Neural cell (in vitro differentiated cells): ENCODE results near the gene VMP1. TPM values are rescaled to one million over a fixed set of nuclear protein-coding genes. Genes with fewer than 3 reads are reported as not detected.

ENCODE experiments used
- H2AFZ ChIP-seq: fragments of 200-600, 300-800 bp; sonication (generic), shearing (Covaris generic); 2 replicates; pipeline ENCODE4 v1.6.0; 2014; ENCODE audit warnings: low read depth, mild to moderate bottlenecking, antibody characterized with exemption, low read length, moderate library complexity
- H3F3A ChIP-seq: fragments of 200-600 bp; shearing (Covaris generic); 2 replicates; pipeline ENCODE4 v1.6.1; 2016; ENCODE audit warnings: mild to moderate bottlenecking, moderate library complexity, mixed read lengths, antibody characterized with exemption, low read length; ENCODE audit not compliant: insufficient read depth, poor library complexity, severe bottlenecking
- H3K27ac ChIP-seq: fragments of 200-600, 300-800 bp; sonication (generic), shearing (Covaris generic); 2 replicates; pipeline ENCODE4 v1.5.1; 2014; ENCODE audit warnings: mild to moderate bottlenecking, low read length, moderate library complexity
- H3K27me3 ChIP-seq: fragments of 300-800, 200-600 bp; sonication (generic), shearing (Covaris generic); 2 replicates; pipeline ENCODE4 v1.6.0; 2014; ENCODE audit warnings: mild to moderate bottlenecking, low read depth, low read length, moderate library complexity; ENCODE audit not compliant: insufficient read depth
- H3K36me3 ChIP-seq: fragments of 300-800, 200-600 bp; sonication (generic), shearing (Covaris generic); 2 replicates; pipeline ENCODE4 v1.5.1; 2014; ENCODE audit warnings: mild to moderate bottlenecking, antibody characterized with exemption, low read length, moderate library complexity; ENCODE audit not compliant: insufficient read depth
- H3K4me2 ChIP-seq: fragments of 300-800, 200-600 bp; sonication (generic), shearing (Covaris generic); 2 replicates; pipeline ENCODE4 v1.6.0; 2014; ENCODE audit warnings: mild to moderate bottlenecking, low read length
- H3K4me3 ChIP-seq: fragments of 300-800, 200-600 bp; sonication (generic), shearing (Covaris generic); 2 replicates; pipeline ENCODE4 v1.5.1; 2014; ENCODE audit warnings: mild to moderate bottlenecking, low read length, moderate library complexity
- H3K79me2 ChIP-seq: fragments of 200-600 bp; shearing (Covaris generic); replicated peaks from 2 replicates; pipeline ENCODE4 v1.6.0; 2014; ENCODE audit warnings: mild to moderate bottlenecking, low read length, moderate library complexity; ENCODE audit not compliant: insufficient read depth
- H3K9ac ChIP-seq: fragments of 300-800, 200-600 bp; sonication (generic), shearing (Covaris generic); 2 replicates; pipeline ENCODE4 v1.6.1; 2016; ENCODE audit warnings: mild to moderate bottlenecking, low read length, mixed read lengths
- H3K9me2 ChIP-seq: fragments of 200-600 bp; shearing (Covaris generic); 2 replicates; pipeline ENCODE4 v1.6.1; 2016; ENCODE audit warnings: mild to moderate bottlenecking, low read length, mixed read lengths; ENCODE audit not compliant: insufficient read depth
- H3K9me3 ChIP-seq: fragments of 200-600, 300-800 bp; sonication (generic), shearing (Covaris generic); 2 replicates; pipeline ENCODE4 v1.6.1; 2016; ENCODE audit warnings: mild to moderate bottlenecking, mixed run types, low read length, moderate library complexity, mixed read lengths
- H4K20me1 ChIP-seq: fragments of 200-600 bp; shearing (Covaris generic); 2 replicates; pipeline ENCODE4 v1.6.1; 2016; ENCODE audit warnings: mild to moderate bottlenecking, mixed run types; ENCODE audit not compliant: insufficient read depth
- EP300 ChIP-seq: fragments of 450-650 bp; conservative IDR thresholded peaks from 2 replicates; pipeline ENCODE4 v1.6.1; 2014; ENCODE audit warnings: antibody characterized with exemption, mild to moderate bottlenecking, moderate library complexity; ENCODE audit not compliant: poor library complexity, severe bottlenecking
- EZH2 ChIP-seq: fragments of 200-600, 300-800 bp; shearing (Covaris generic), sonication (generic); IDR thresholded peaks from 2 replicates; pipeline ENCODE4 v1.6.1; 2014; ENCODE audit warnings: antibody characterized with exemption, low read length, borderline replicate concordance, mild to moderate bottlenecking; ENCODE audit not compliant: insufficient read depth, poor library complexity, severe bottlenecking
- MXI1 ChIP-seq: fragments of 450-650 bp; conservative IDR thresholded peaks from 2 replicates; pipeline ENCODE4 v1.6.1; 2014; ENCODE audit warnings: antibody characterized with exemption, mild to moderate bottlenecking; ENCODE audit not compliant: poor library complexity, severe bottlenecking
- POLR2AphosphoS5 ChIP-seq: IDR thresholded peaks from 2 replicates; pipeline ENCODE4 v1.6.1; 2012
- RAD21 ChIP-seq: fragments of 450-650 bp; conservative IDR thresholded peaks from 2 replicates; pipeline ENCODE4 v1.6.1; 2014; ENCODE audit warnings: antibody characterized with exemption, mild to moderate bottlenecking, moderate library complexity
- SMC3 ChIP-seq: fragments of 450-650 bp; conservative IDR thresholded peaks from 2 replicates; pipeline ENCODE4 v1.6.1; 2014; ENCODE audit warnings: antibody characterized with exemption, mild to moderate bottlenecking, moderate library complexity; ENCODE audit not compliant: poor library complexity
- TAF1 ChIP-seq: IDR thresholded peaks from 2 replicates; pipeline ENCODE4 v1.6.1; 2012; ENCODE audit warnings: low read depth
- polyA plus RNA-seq: library from polyadenylated mRNA; depleted of rRNA; stranded (reverse); fragments of >200 nt; gene quantifications from 2 replicates; pipeline ENCODE4 v1.2.3, GENCODE V29; 2014
- TF ChIP-seq, protein P1 (sequence below): IDR thresholded peaks from 2 replicates; pipeline ENCODE4 v1.6.1; 2012; ENCODE audit warnings: borderline replicate concordance
- TF ChIP-seq, protein P2 (sequence below): fragments of 450-650 bp; IDR thresholded peaks from 2 replicates; pipeline ENCODE4 v1.5.1; 2014; ENCODE audit warnings: antibody characterized with exemption, mild to moderate bottlenecking, moderate library complexity; ENCODE audit not compliant: poor library complexity, severe bottlenecking

Gene VMP1
- polyA plus RNA-seq, 1 donor from 2014 or later, result 75.9 TPM

DNA sequence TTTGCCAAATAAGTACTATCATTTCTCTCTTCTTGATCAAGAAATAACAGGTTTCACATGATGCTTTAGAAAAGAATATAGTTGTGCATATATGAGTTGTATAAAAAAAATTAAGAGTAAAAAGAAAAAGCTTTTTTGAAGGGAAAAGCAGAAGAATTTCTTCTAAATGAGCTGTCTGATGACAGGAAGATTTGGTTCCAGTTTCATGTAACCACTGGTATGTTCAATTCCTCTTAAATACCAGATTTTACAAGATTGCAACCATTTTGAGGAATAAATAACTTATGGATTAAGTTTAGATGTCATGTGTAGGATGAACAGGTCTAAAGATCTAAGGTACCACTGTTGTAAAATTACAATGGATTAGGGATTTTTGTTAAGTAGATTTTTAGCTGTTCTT, 45.0 kb downstream of the VMP1 start:
- no peaks in the 10 kb centered on the region for H3K27me3 ChIP-seq
- no peak overlapping the region for H3K4me2 ChIP-seq
- no peaks in the 10 kb centered on the region for H3K9me2 ChIP-seq
- H3K36me3 ChIP-seq, result no peaks in the 10 kb centered on the region
- no peak overlapping the region for H3K4me3 ChIP-seq
- no peak overlapping the region for H3K9ac ChIP-seq
- H3F3A ChIP-seq, result no peaks in the 10 kb centered on the region
- H3K79me2 ChIP-seq, result no peaks in the 10 kb centered on the region
- no peak overlapping the region for H2AFZ ChIP-seq
- H4K20me1 ChIP-seq, result no peaks in the 10 kb centered on the region
- no peaks in the 10 kb centered on the region for H3K9me3 ChIP-seq
- TF ChIP-seq POLR2AphosphoS5 (no peak), SMC3 (no peak), TAF1 (no peak), RAD21 (no peak), EP300 (no peak), MXI1 (no peak), EZH2 (no peak)
- TF ChIP-seq, protein P1, sequence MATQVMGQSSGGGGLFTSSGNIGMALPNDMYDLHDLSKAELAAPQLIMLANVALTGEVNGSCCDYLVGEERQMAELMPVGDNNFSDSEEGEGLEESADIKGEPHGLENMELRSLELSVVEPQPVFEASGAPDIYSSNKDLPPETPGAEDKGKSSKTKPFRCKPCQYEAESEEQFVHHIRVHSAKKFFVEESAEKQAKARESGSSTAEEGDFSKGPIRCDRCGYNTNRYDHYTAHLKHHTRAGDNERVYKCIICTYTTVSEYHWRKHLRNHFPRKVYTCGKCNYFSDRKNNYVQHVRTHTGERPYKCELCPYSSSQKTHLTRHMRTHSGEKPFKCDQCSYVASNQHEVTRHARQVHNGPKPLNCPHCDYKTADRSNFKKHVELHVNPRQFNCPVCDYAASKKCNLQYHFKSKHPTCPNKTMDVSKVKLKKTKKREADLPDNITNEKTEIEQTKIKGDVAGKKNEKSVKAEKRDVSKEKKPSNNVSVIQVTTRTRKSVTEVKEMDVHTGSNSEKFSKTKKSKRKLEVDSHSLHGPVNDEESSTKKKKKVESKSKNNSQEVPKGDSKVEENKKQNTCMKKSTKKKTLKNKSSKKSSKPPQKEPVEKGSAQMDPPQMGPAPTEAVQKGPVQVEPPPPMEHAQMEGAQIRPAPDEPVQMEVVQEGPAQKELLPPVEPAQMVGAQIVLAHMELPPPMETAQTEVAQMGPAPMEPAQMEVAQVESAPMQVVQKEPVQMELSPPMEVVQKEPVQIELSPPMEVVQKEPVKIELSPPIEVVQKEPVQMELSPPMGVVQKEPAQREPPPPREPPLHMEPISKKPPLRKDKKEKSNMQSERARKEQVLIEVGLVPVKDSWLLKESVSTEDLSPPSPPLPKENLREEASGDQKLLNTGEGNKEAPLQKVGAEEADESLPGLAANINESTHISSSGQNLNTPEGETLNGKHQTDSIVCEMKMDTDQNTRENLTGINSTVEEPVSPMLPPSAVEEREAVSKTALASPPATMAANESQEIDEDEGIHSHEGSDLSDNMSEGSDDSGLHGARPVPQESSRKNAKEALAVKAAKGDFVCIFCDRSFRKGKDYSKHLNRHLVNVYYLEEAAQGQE, result no peak
- TF ChIP-seq, protein P2, sequence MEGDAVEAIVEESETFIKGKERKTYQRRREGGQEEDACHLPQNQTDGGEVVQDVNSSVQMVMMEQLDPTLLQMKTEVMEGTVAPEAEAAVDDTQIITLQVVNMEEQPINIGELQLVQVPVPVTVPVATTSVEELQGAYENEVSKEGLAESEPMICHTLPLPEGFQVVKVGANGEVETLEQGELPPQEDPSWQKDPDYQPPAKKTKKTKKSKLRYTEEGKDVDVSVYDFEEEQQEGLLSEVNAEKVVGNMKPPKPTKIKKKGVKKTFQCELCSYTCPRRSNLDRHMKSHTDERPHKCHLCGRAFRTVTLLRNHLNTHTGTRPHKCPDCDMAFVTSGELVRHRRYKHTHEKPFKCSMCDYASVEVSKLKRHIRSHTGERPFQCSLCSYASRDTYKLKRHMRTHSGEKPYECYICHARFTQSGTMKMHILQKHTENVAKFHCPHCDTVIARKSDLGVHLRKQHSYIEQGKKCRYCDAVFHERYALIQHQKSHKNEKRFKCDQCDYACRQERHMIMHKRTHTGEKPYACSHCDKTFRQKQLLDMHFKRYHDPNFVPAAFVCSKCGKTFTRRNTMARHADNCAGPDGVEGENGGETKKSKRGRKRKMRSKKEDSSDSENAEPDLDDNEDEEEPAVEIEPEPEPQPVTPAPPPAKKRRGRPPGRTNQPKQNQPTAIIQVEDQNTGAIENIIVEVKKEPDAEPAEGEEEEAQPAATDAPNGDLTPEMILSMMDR, result no peak
- H3K27ac ChIP-seq, result no peak overlapping the region

DNA sequence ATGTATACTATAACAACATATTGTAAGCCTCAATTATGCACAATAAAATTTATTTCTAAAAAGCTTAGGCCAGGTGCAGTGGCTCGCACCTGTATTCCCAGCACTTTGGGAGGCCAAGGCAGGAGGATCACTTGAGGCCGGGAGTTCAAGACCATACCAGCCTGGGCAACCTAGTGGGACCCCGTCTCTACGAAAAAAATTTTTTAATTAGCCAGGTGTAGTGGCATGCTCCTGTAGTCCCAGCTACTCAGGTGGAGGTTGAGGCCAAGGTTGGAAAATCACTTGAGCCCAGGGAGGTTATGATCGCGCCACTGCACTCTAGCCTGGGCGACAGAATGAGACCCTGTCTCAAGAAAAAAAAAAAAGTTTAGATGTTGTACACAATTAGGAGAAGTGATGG, 45.5 kb downstream of the VMP1 start:
- no peak overlapping the region for H3K4me2 ChIP-seq
- TF ChIP-seq TAF1, result no peak
- no peak for TF ChIP-seq EP300
- no peak for TF ChIP-seq SMC3
- TF ChIP-seq, protein P1, result no peak
- no peak for TF ChIP-seq EZH2
- no peak for TF ChIP-seq RAD21
- TF ChIP-seq, protein P2, result no peak
- TF ChIP-seq MXI1, result no peak
- no peak for TF ChIP-seq POLR2AphosphoS5
- H3K9ac ChIP-seq, result no peak overlapping the region

More for the DNA sequence above, 45.5 kb downstream of the VMP1 start:
- no peaks in the 10 kb centered on the region for H4K20me1 ChIP-seq
- no peaks in the 10 kb centered on the region for H3F3A ChIP-seq
- no peak overlapping the region for H3K27ac ChIP-seq
- no peaks in the 10 kb centered on the region for H3K79me2 ChIP-seq
- no peaks in the 10 kb centered on the region for H3K9me2 ChIP-seq
- H3K4me3 ChIP-seq, result no peak overlapping the region
- no peaks in the 10 kb centered on the region for H3K27me3 ChIP-seq
- no peaks in the 10 kb centered on the region for H3K9me3 ChIP-seq
- no peaks in the 10 kb centered on the region for H3K36me3 ChIP-seq
- no peak overlapping the region for H2AFZ ChIP-seq
